Skeletal muscle tissue (tissue), 4 donors: ENCODE measurements around the gene BDH1. TPM values are rescaled to one million over a fixed set of nuclear protein-coding genes. Genes with fewer than 3 reads are reported as not detected.

Source experiments
- H3K27ac ChIP-seq: one replicate; pipeline ENCODE4 v1.7.0; 2013; ENCODE audit warnings: mild to moderate bottlenecking, low read depth, low read length, inconsistent platforms
- H3K27me3 ChIP-seq, 3 donors: one replicate each; pipeline ENCODE4 v1.7.0; 2013; ENCODE audit warnings: low read length in 3 of 3; ENCODE audit not compliant: control insufficient read depth in 3 of 3, insufficient read depth in 3 of 3
- H3K36me3 ChIP-seq, 3 donors: one replicate each; pipeline ENCODE4 v1.7.0; 2013; ENCODE audit warnings: low read length in 3 of 3; ENCODE audit not compliant: control insufficient read depth in 3 of 3, insufficient read depth in 3 of 3
- H3K4me1 ChIP-seq, 3 donors: one replicate each; pipeline ENCODE4 v1.7.0; 2013; ENCODE audit warnings: low read length in 3 of 3, mild to moderate bottlenecking in 3 of 3; ENCODE audit not compliant: control insufficient read depth in 3 of 3, insufficient read depth in 3 of 3
- H3K4me3 ChIP-seq, 3 donors: one replicate each; pipeline ENCODE4 v1.7.0; 2013; ENCODE audit warnings: low read length in 3 of 3
- H3K9ac ChIP-seq, 3 donors: one replicate each; pipeline ENCODE4 v1.7.0; 2013; ENCODE audit warnings: low read length in 3 of 3, mild to moderate bottlenecking in 3 of 3, moderate library complexity in 2 of 3, low read depth in 1 of 3
- H3K9me3 ChIP-seq, 3 donors: one replicate each; pipeline ENCODE4 v1.7.0; 2013; ENCODE audit warnings: low read length in 3 of 3; ENCODE audit not compliant: control insufficient read depth in 3 of 3
- total RNA-seq: library from RNA; depleted of rRNA; stranded (reverse); fragments of >200 nt; gene quantifications from one replicate; pipeline ENCODE4 v1.2.3, GENCODE V29; 2014
- donor health status: Osteomylitis.

The BDH1 gene
- total RNA-seq, 1 donor from 2014 or later: 2.6 TPM

DNA sequence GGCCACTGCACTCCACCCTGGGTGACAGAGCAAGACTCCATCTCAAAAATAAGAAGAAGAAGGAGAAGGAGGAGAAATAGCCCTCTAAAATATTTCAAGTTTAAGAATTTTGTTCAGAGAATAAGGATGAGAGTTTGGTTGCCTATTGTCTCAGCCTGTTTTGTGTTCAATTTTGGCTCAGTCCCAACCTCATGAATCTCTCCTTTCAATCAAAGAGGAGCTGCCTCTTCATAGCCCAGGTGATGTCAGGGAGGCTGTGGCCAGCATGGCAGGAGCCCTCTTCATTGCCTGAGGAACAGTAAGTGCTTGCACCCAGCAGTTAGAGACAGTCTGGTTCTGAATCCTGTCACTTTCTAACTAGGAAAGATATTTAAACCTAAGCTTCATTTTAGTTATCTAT, 55.0 kb downstream of the BDH1 start:
- Histone ChIP-seq H3K4me1 (peaks cover 0 to 11% (median 0%) of the 10 kb centered on the region in 3 donors), H3K9ac (no peak overlapping the region), H3K27me3 (no peaks in the 10 kb centered on the region), H3K36me3 (no peaks in the 10 kb centered on the region), H3K27ac (no peak overlapping the region), H3K4me3 (no peak overlapping the region), H3K9me3 (no peaks in the 10 kb centered on the region)

DNA sequence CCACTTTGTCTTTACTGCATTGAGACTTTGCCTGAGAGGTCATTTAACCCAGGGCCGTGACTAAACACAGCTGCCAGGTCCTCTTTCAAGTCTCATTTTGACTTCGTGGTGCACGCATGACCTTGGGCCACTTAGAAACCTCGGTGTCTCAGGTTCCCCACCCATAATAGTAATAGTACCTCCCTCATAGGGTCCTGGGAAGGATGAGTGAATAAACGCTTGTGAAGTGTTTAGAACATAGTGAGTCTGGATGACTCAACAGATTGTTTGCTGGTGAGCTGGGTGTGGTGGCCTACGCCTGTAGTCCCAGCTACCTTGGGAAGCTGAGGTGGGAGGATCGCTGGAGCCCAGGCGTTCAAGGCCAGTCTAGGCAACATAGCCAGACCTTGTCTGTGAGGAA, 56.3 kb downstream of the BDH1 start:
- H3K4me3 ChIP-seq: no peak overlapping the region
- peaks cover 0 to 11% (median 0%) of the 10 kb centered on the region in 3 donors for H3K4me1 ChIP-seq
- H3K27ac ChIP-seq: no peak overlapping the region
- H3K27me3 ChIP-seq: no peaks in the 10 kb centered on the region
- H3K36me3 ChIP-seq: no peaks in the 10 kb centered on the region
- H3K9me3 ChIP-seq: no peaks in the 10 kb centered on the region
- H3K9ac ChIP-seq: no peak overlapping the region

DNA sequence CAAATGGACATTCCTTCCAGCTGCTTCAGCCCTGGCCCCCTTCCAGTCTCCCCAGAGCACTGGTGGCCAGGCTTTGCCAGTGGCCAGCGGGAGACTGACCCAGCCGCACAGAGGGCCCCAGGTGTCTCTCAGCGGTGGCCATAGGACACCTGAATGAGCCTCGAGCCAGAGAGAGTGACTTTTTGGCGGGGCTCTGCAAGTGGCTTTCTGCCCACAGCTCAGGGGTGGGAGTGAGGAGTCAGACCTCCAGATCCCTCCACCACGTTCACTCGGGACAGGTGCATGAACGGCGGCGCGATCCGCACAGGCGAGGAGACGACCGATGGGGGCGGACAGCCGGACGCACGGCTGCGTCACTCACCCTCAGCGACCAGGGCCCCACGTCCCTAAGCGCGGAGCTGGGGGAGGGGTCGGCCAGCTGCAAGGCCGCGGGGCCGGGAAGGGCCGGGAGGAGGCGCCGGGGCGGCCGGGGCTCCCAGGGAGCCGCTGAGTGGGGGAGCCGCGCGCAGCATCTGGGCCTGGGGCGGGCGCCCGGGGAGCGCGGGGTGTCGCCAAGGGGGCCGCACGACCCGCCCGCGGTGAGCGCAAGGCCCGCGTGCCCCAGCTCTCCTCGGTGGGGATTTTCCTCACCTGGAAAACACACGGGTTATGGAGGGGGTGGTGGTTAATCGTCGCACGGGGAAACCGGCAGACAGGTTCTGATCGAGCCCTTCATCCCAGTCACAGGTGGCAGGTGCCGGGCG, 57.1 kb downstream of the BDH1 start:
- no peak overlapping the region for H3K4me3 ChIP-seq
- H3K4me1 ChIP-seq: peaks cover 0 to 11% (median 0%) of the 10 kb centered on the region in 3 donors
- no peaks in the 10 kb centered on the region for H3K27me3 ChIP-seq
- H3K9ac ChIP-seq: no peak overlapping the region
- H3K9me3 ChIP-seq: no peaks in the 10 kb centered on the region
- H3K36me3 ChIP-seq: no peaks in the 10 kb centered on the region
- H3K27ac ChIP-seq: no peak overlapping the region

DNA sequence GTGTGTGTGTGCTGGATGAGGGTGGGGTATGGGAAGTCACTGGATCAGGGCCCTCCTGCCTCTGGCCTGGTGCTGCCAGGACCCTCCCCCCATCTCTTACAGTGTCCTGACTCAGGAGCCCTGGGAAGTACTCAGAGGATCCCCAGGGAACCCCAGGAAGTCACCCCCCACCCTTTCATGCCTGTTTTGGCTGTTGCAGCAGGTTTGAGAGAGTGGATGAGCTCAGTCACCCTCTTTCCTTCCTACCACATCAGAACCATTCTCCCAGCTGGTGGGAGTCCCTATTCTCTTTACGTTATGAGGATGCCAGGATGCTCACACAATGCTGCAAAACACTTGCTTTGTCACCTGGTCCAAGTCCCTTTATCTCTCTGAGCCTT, 59.0 kb downstream of the BDH1 start:
- Histone ChIP-seq H3K27me3 (no peaks in the 10 kb centered on the region), H3K36me3 (no peaks in the 10 kb centered on the region), H3K9ac (no peak overlapping the region), H3K4me1 (peaks cover 0 to 11% (median 0%) of the 10 kb centered on the region in 3 donors), H3K4me3 (no peak overlapping the region), H3K9me3 (no peaks in the 10 kb centered on the region), H3K27ac (no peak overlapping the region)

DNA sequence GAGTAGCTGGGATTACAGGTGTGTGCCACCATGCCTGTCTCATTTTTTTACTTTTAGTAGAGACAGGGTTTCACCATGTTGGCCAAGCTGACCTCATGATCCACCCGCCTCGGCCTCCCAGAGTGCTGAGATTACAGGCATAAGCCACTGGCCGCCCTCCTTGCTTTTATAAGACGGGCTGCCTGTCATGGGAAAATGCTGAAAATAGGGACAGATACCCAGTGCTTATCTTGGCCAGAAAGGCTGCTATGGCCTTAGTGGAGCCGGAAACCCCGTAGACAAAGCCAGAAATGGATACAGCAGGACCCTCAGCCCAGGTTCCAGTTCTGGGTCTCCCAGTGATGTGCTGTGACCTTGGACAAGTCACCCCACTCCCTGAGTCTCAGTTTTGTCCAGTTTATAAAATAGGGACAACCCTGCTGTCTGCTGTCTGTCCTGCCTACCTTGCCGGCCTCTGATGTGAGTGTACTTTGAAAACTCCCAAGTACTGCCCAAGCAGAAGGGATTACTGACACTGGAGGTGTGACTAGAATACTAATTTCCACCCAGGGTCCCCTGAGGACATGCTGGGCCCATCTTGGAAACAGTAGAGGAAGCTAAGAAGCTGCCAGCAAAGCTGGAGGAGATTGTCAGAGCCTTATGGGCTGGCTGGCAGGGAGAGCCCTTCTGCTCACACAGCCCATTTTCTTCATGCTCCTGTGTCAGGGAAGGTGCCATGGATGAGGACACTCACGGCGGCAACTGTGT, 59.6 kb downstream of the BDH1 start:
- no peaks in the 10 kb centered on the region for H3K9me3 ChIP-seq
- no peak overlapping the region for H3K9ac ChIP-seq
- no peaks in the 10 kb centered on the region for H3K27me3 ChIP-seq
- no peaks in the 10 kb centered on the region for H3K36me3 ChIP-seq
- peaks cover 0 to 11% (median 0%) of the 10 kb centered on the region in 3 donors for H3K4me1 ChIP-seq
- H3K27ac ChIP-seq: no peak overlapping the region
- H3K4me3 ChIP-seq: no peak overlapping the region

DNA sequence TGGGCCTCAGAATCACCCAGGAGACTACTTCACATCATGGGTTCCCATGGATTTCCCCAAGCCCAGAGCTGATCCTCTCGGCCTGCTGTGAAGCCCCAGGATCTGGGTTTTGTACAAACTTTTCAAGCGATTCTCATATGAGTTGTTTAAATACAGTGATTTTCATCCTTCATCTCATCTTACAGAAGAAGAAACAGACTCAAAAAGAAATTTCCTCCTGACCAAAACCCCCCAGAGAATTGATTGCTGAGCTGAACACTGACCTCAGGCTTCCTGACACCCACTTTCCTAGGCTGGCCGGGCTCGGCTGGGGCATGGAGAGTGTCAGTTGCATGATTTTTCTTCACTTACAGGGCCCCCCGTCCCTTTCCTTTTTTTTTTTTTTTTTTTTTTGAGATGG, 60.3 kb downstream of the BDH1 start:
- Histone ChIP-seq H3K4me3 (no peak overlapping the region), H3K27ac (no peak overlapping the region), H3K4me1 (peaks cover 0 to 11% (median 0%) of the 10 kb centered on the region in 3 donors), H3K27me3 (no peaks in the 10 kb centered on the region), H3K9me3 (no peaks in the 10 kb centered on the region), H3K36me3 (no peaks in the 10 kb centered on the region), H3K9ac (no peak overlapping the region)

DNA sequence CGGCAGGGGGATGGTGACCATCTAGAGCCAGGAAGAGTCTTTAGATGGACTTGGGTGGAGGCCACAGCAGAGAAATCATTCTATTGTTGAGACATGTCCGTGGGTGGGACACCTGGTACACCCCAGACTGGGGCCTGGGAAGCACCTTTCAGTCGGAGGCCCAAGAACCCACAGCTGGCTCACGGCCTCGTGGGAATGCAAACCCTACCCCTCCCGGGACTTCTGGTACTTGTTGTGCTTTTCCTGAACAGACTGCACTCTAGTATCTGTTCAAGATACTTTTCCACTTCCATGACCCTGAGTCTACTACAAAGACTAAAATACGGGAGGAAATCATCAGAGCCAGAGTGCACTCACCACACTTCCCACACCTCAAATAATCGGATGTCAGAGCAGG, 60.7 kb downstream of the BDH1 start:
- H3K4me3 ChIP-seq: no peak overlapping the region
- peaks cover 0 to 11% (median 0%) of the 10 kb centered on the region in 3 donors for H3K4me1 ChIP-seq
- H3K36me3 ChIP-seq: no peaks in the 10 kb centered on the region
- no peaks in the 10 kb centered on the region for H3K27me3 ChIP-seq
- H3K9ac ChIP-seq: no peak overlapping the region
- H3K27ac ChIP-seq: no peak overlapping the region
- H3K9me3 ChIP-seq: no peaks in the 10 kb centered on the region

DNA sequence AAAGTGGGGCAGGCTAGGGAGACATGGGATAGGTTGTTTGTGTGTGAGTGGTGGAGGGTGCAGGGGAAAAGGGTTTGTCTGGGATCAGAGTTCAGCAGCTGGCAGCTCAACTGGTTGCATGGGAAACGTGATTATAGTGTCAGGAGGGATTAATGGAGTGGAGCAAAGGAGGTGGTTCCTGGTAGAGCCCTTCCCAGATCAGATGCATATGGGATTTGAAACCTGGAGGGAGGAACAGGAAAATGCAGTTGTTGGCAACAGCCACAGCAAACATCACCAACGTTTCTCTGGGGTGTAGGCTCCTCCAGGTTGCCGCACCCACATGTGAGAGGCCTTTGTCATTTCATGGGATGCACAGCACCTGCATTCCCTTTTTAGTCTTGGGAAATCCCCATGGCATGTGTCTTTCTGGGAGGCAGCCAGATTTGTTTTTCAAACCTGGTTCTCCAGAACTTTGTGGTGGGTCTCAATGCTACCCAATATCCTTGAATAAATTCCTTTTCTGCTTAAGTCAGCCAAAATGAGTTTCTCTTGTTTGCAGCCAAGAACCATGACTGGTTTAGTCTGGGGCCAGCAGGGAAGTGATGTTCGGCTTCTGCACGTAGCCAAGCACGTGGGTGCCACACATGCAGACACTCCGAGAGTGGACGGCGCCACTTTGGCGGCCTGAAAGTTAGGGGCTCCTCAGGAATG, 61.3 kb downstream of the BDH1 start:
- no peak overlapping the region for H3K4me3 ChIP-seq
- no peaks in the 10 kb centered on the region for H3K27me3 ChIP-seq
- H3K9me3 ChIP-seq: no peaks in the 10 kb centered on the region
- no peak overlapping the region for H3K9ac ChIP-seq
- H3K27ac ChIP-seq: no peak overlapping the region
- H3K4me1 ChIP-seq: peaks cover 0 to 11% (median 0%) of the 10 kb centered on the region in 3 donors
- no peaks in the 10 kb centered on the region for H3K36me3 ChIP-seq

DNA sequence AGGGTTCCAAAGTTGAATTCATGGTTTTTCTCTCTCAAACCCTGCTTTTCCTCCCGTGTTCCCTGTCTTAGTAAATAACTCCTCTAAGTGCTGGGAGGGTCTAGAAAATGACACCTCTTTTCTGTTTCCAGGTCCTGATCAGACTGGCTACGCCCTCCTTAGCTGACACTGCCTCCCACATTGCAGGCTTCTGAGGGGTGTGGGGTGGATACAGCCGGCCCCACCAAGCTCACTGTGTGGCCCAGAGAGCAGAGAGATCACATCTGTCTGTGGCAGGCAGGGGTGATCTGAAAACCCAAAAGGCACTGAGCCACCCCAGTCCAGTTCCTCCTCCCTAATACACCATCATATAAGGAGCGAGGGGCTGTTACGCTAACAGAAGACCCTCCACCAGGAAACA, 62.7 kb downstream of the BDH1 start:
- Histone ChIP-seq H3K36me3 (no peaks in the 10 kb centered on the region), H3K4me3 (no peak overlapping the region), H3K9ac (no peak overlapping the region), H3K4me1 (peaks cover 0 to 11% (median 0%) of the 10 kb centered on the region in 3 donors), H3K27me3 (no peaks in the 10 kb centered on the region), H3K9me3 (no peaks in the 10 kb centered on the region), H3K27ac (no peak overlapping the region)
